HS-27A (cell line): ENCODE measurements around the gene ACVRL1.

Experiments
- DNase-seq: peaks from one replicate; pipeline ENCODE4 v3.0.0-alpha.2; 2012; ENCODE audit warnings: low read depth, missing footprints

Gene ACVRL1

GRCh38 chr12:51898506-51898905 is 8.8 kb upstream of the ACVRL1 start:
- DNase-seq: no peak

- no peak for DNase-seq
Measured at GRCh38 chr12:51898937-51899336, 8.4 kb upstream of the ACVRL1 start.

GRCh38 chr12:51900323-51900889 is 6.9 kb upstream of the ACVRL1 start:
- DNase-seq: no peak

- no peak for DNase-seq
Measured at GRCh38 chr12:51901121-51901817, 6.0 kb upstream of the ACVRL1 start.

GRCh38 chr12:51901881-51902280 is 5.4 kb upstream of the ACVRL1 start:
- no peak for DNase-seq

GRCh38 chr12:51904951-51905470 is 2.3 kb upstream of the ACVRL1 start:
- DNase-seq: no peak

- DNase-seq: no peak
Measured at GRCh38 chr12:51905471-51906429, 1.6 kb upstream of the ACVRL1 start.

- DNase-seq: no peak
Measured at GRCh38 chr12:51906430-51907082, 748 bp upstream of the ACVRL1 start.

GRCh38 chr12:51907856-51908425 is 637 bp downstream of the ACVRL1 start:
- DNase-seq: no peak

- DNase-seq: no peak
Measured at GRCh38 chr12:51908876-51909592, 1.7 kb downstream of the ACVRL1 start.

- DNase-seq: no peak
Measured at GRCh38 chr12:51910168-51910567, 2.9 kb downstream of the ACVRL1 start.

- DNase-seq: no peak
Measured at GRCh38 chr12:51910691-51911090, 3.4 kb downstream of the ACVRL1 start.

- DNase-seq: no peak
Measured at GRCh38 chr12:51911307-51911706, 4.0 kb downstream of the ACVRL1 start.

- no peak for DNase-seq
Measured at GRCh38 chr12:51911788-51912711, 4.7 kb downstream of the ACVRL1 start.

GRCh38 chr12:51913071-51914033 is 6.0 kb downstream of the ACVRL1 start:
- no peak for DNase-seq

GRCh38 chr12:51914034-51914923 is 7.0 kb downstream of the ACVRL1 start:
- DNase-seq: no peak

GRCh38 chr12:51915003-51915625 is 7.8 kb downstream of the ACVRL1 start:
- no peak for DNase-seq
